IMR-90 (cell line): Measurements from ENCODE around the gene PIGU. TPM values are rescaled to one million over a fixed set of nuclear protein-coding genes. Genes with fewer than 3 reads are reported as not detected.
A peak's percentile ranks its signal among the peaks of the same experiment; 100 is the strongest.
"Not testable (repeated sequence)": the region's sequence is repeated elsewhere in the genome, so short reads cannot be mapped to it uniquely, and the experiment has no call there.

ENCODE experiments used
- ATAC-seq: fragments of 200-7000 bp; cut with Tn5 transposase; 2 replicates; pipeline ENCODE4 v1.9.1; 2020; ENCODE audit warnings: low read depth, mild to moderate bottlenecking, moderate library complexity
- BruUV-seq: library from RNA; stranded (reverse); fragments of 400-500 nt; replicated peaks from 2 replicates; lab custom pipeline; 2021; lab: Mats Ljungman, UMichigan
- CTCF ChIA-PET: fragments of 300-600 bp; formaldehyde crosslinking; extraction: SDS; loops from one replicate; lab custom pipeline; 2021; ENCODE audit warnings: antibody characterized with exemption; lab: Yijun Ruan, JAX
- POLR2A ChIA-PET: fragments of 300-600 bp; sonication (Branson Sonifier 250); formaldehyde crosslinking; loops from one replicate; lab custom pipeline; 2022; ENCODE audit warnings: antibody characterized with exemption; ENCODE audit not compliant: unreplicated experiment; lab: Charles Lee
- DNase-seq: peaks from one replicate; pipeline ENCODE4 v3.0.0; 2013
- H2AFZ ChIP-seq: replicated peaks from 2 replicates; pipeline ENCODE3; 2013; ENCODE audit warnings: low read length, mild to moderate bottlenecking; ENCODE audit not compliant: poor library complexity
- H2AK5ac ChIP-seq: 2 replicates; pipeline ENCODE4 v1.6.1; 2013; ENCODE audit warnings: low read depth, low read length, inconsistent platforms
- H2AK9ac ChIP-seq: replicated peaks from 2 replicates; pipeline ENCODE3; 2013; ENCODE audit warnings: mild to moderate bottlenecking, low read depth, low read length, moderate library complexity; ENCODE audit not compliant: poor library complexity
- H2BK120ac ChIP-seq: 2 replicates; pipeline ENCODE4 v1.6.1; 2013; ENCODE audit warnings: low read depth, low read length, inconsistent platforms
- H2BK15ac ChIP-seq: 3 replicates; pipeline ENCODE4 v1.6.1; 2013; ENCODE audit warnings: low read depth, low read length, inconsistent platforms
- H2BK20ac ChIP-seq: 2 replicates; pipeline ENCODE4 v1.6.1; 2013; ENCODE audit warnings: low read depth, mild to moderate bottlenecking, inconsistent platforms, low read length, moderate library complexity
- H2BK5ac ChIP-seq: 2 replicates; pipeline ENCODE4 v1.6.1; 2013; ENCODE audit warnings: mild to moderate bottlenecking, low read depth, low read length, inconsistent platforms; ENCODE audit not compliant: poor library complexity, severe bottlenecking
- H3K14ac ChIP-seq: replicated peaks from 2 replicates; pipeline ENCODE4 v1.6.1; 2013; ENCODE audit warnings: low read depth, low read length, inconsistent platforms
- H3K18ac ChIP-seq: 2 replicates; pipeline ENCODE4 v1.6.1; 2013; ENCODE audit warnings: low read depth, low read length, control low read depth
- H3K23ac ChIP-seq: 2 replicates; pipeline ENCODE4 v1.6.1; 2013; ENCODE audit warnings: low read depth, low read length, inconsistent platforms
- H3K27ac ChIP-seq: 2 replicates; pipeline ENCODE4 v1.5.1; 2013; ENCODE audit warnings: mild to moderate bottlenecking, control low read depth, low read length; ENCODE audit not compliant: insufficient read depth
- H3K27me3 ChIP-seq: 2 replicates; pipeline ENCODE4 v1.6.1; 2013; ENCODE audit warnings: low read length; ENCODE audit not compliant: control insufficient read depth, insufficient read depth
- H3K36me3 ChIP-seq: 2 replicates; pipeline ENCODE4 v1.6.1; 2013; ENCODE audit warnings: low read length, mixed read lengths; ENCODE audit not compliant: control insufficient read depth, insufficient read depth
- H3K4ac ChIP-seq: 2 replicates; pipeline ENCODE4 v1.6.1; 2013; ENCODE audit warnings: low read depth, low read length, inconsistent platforms
- H3K4me1 ChIP-seq: 2 replicates; pipeline ENCODE4 v1.6.1; 2013; ENCODE audit warnings: low read length, mixed read lengths; ENCODE audit not compliant: control insufficient read depth, insufficient read depth
- H3K4me2 ChIP-seq: 2 replicates; pipeline ENCODE4 v1.6.1; 2013; ENCODE audit warnings: low read depth, mild to moderate bottlenecking, control low read depth, low read length, moderate library complexity
- H3K4me3 ChIP-seq: 2 replicates; pipeline ENCODE4 v1.5.1; 2013; ENCODE audit warnings: low read depth, mild to moderate bottlenecking, control low read depth, low read length, moderate library complexity; ENCODE audit not compliant: insufficient read depth
- H3K56ac ChIP-seq: 2 replicates; pipeline ENCODE4 v1.6.1; 2013; ENCODE audit warnings: low read length, inconsistent platforms; ENCODE audit not compliant: insufficient read depth; ENCODE audit errors: extremely low read depth
- H3K79me1 ChIP-seq, 2 experiments: 2 replicates each; pipeline ENCODE4 v1.6.1; 2013; ENCODE audit warnings: low read length in 2 of 2, inconsistent platforms in 1 of 2, low read depth in 1 of 2
- H3K9ac ChIP-seq: 2 replicates; pipeline ENCODE4 v1.6.1; 2013; ENCODE audit warnings: low read depth, low read length, control low read depth
- H3K9me1 ChIP-seq: 2 replicates; pipeline ENCODE4 v1.6.1; 2013; ENCODE audit warnings: low read length, inconsistent platforms; ENCODE audit not compliant: insufficient read depth
- H3K9me3 ChIP-seq: 2 replicates; pipeline ENCODE4 v1.6.1; 2013; ENCODE audit warnings: low read length; ENCODE audit not compliant: control insufficient read depth, insufficient read depth
- H4K20me1 ChIP-seq: 2 replicates; pipeline ENCODE4 v1.6.1; 2013; ENCODE audit warnings: low read length, inconsistent platforms; ENCODE audit not compliant: insufficient read depth
- H4K5ac ChIP-seq: 2 replicates; pipeline ENCODE4 v1.6.1; 2013; ENCODE audit warnings: mild to moderate bottlenecking, low read depth, low read length, control low read depth
- H4K8ac ChIP-seq, 2 experiments: 2 replicates each; pipeline ENCODE4 v1.6.1; 2013; ENCODE audit warnings: low read depth in 2 of 2, low read length in 2 of 2, control low read depth in 1 of 2, inconsistent platforms in 1 of 2
- H4K91ac ChIP-seq: 2 replicates; pipeline ENCODE4 v1.6.1; 2013; ENCODE audit warnings: low read depth, low read length, inconsistent platforms; ENCODE audit not compliant: insufficient read depth
- CEBPB ChIP-seq: IDR thresholded peaks from 2 replicates; pipeline ENCODE4 v1.6.1; 2012; ENCODE audit warnings: low read depth, low read length, improper control_type of control experiment
- WGBS, 2 experiments: methylation state at CpG; one replicate each; pipeline versions ENCODE4 v1.1.5 to v1.1.7; 2013; ENCODE audit warnings: missing lambda C conversion rate in 2 of 2; ENCODE audit not compliant: insufficient read length in 1 of 2; ENCODE audit errors: extremely low coverage in 2 of 2; 5-methylcytosine and 5-hydroxymethylcytosine counted together
- dilution Hi-C: fragments of 300-500 bp; cut with HindIII; formaldehyde crosslinking; loops from one replicate; pipeline ENCODE4 v1.14.3; 2018; ENCODE audit warnings: low sequenced_read_pairs; ENCODE audit not compliant: unreplicated experiment
- in situ Hi-C: fragments of 300-500 bp; cut with MboI; formaldehyde crosslinking; loops from 3 replicates; pipeline ENCODE4 v1.14.3; 2019; ENCODE audit warnings: low sequenced_read_pairs, inconsistent platforms, mixed read lengths
- intact Hi-C: fragments of 100-400 bp; cut with micrococcal nuclease; formaldehyde crosslinking; loops from 2 replicates; pipeline ENCODE4 v1.10.0; 2022
- polyA plus RNA-seq, 3 experiments: library from polyadenylated mRNA; depleted of rRNA; stranded (reverse); fragments of >200 nt; gene quantifications; 2 replicates each; pipeline ENCODE4 v1.2.3, GENCODE V29; 2012; ENCODE audit warnings: low replicate concordance in 1 of 3
- total RNA-seq: library from RNA; depleted of rRNA; stranded (reverse); fragments of >200 nt; gene quantifications from 2 replicates; pipeline ENCODE4 v1.2.3, GENCODE V29; 2012

Gene PIGU
- total and polyA plus RNA-seq, 2 of the 4 experiments (the other 2 are of a cell fraction) = 11.1 to 31.1 TPM

DNA sequence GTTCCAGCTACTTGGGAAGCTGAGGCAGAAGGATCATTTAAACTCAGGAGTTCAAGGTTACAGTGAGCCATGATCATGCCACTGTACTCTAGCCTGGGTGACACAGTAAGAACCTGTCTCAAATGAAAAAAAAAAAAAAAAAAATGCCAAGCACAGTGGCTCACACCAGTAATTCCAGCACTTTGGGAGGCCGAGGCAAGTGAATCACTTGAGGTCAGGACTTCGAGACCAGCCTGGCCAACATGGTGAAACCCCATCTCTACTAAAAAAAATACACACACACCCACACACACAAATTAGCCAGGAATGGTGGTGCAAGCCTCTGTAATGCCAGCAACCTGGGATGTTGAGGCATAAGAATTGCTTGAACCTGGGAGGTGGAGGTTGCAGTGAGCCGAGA lies 45.7 kb upstream of the PIGU start:
- dilution Hi-C loops, H3K56ac ChIP-seq, H4K20me1 ChIP-seq, BruUV-seq, H3K4ac ChIP-seq, H3K27me3 ChIP-seq, H2BK15ac ChIP-seq, H3K14ac ChIP-seq, in situ Hi-C loops, H2AFZ ChIP-seq, H3K4me3 ChIP-seq, H3K9me3 ChIP-seq, H3K18ac ChIP-seq, H2BK5ac ChIP-seq, H3K23ac ChIP-seq, H3K79me1 ChIP-seq, H4K91ac ChIP-seq, H2AK5ac ChIP-seq, H2AK9ac ChIP-seq, H3K9ac ChIP-seq, H2BK20ac ChIP-seq, H4K8ac ChIP-seq, H3K27ac ChIP-seq, H4K5ac ChIP-seq, H3K4me1 ChIP-seq, POLR2A ChIA-PET, intact Hi-C loops, H3K4me2 ChIP-seq, H2BK120ac ChIP-seq: not testable (repeated sequence)
- H3K36me3 ChIP-seq = peaks cover 31% of the 10 kb centered on the region
- peak; percentile 30; the same call in 1 of the 2 replicates for TF ChIP-seq CEBPB
- CTCF ChIA-PET = interaction anchor here (0.7 to 1.0 kb wide), 2 partner anchors 9 to 57 kb away, joined by 3 to 8 read pairs; no protein-coding TSS in a partner anchor
- ATAC-seq (peak; percentile 68; the same call in 1 of the 2 replicates), DNase-seq (peak; percentile 37)
- no CpG with 5 or more reads among the region's 3 CpGs for WGBS, 2 experiments
- H3K9me1 ChIP-seq = peaks cover 16% of the 10 kb centered on the region
